Measurements from ENCODE around the gene PSMD12.
"Not testable (repeated sequence)": the region's sequence is repeated elsewhere in the genome, so short reads cannot be mapped to it uniquely, and the experiment has no call there.

PSMD12 gene

GRCh38 chr17:67388986-67389385 lies 22.6 kb upstream of the PSMD12 start:
- Histone ChIP-seq H3K36me3 (ENCODE audit: control insufficient read depth, low read length) (no peaks in the 10 kb centered on the region), H3K4me3 (ENCODE audit: low read length) (no peak overlapping the region), H3K9me3 (ENCODE audit: control insufficient read depth, insufficient read depth, low read length) (no peaks in the 10 kb centered on the region), H3K9me2 (replicated peaks; ENCODE audit: control insufficient read depth, low read length) (no peaks in the 10 kb centered on the region), H3F3A (ENCODE audit: control insufficient read depth, insufficient read depth) (no peaks in the 10 kb centered on the region), H3K27ac (ENCODE audit: low read depth, low read length) (no peak overlapping the region), H3K27me3 (ENCODE audit: control insufficient read depth, low read length) (no peaks in the 10 kb centered on the region), H3K4me1 (ENCODE audit: control insufficient read depth, low read length) (peaks cover 47% of the 10 kb centered on the region), H3K4me2 (ENCODE audit: low read length) (no peak overlapping the region), H4K20me1 (ENCODE audit: control insufficient read depth, insufficient read depth, low read depth, low read length) (no peaks in the 10 kb centered on the region), H3K79me2 (ENCODE audit: control insufficient read depth, low read length) (peaks cover 35% of the 10 kb centered on the region)
- TF ChIP-seq EZH2phosphoT487 (IDR thresholded peaks at IDR 0.05; ENCODE audit: borderline replicate concordance, low read length) (no peak), CTCF (IDR thresholded peaks at IDR 0.05; ENCODE audit: low read depth, low read length, poor library complexity, severe bottlenecking) (no peak)

GRCh38 chr17:67388536-67388935 lies 22.2 kb upstream of the PSMD12 start:
- not testable (repeated sequence) for H3F3A ChIP-seq (ENCODE audit: control insufficient read depth, insufficient read depth); H3K27ac ChIP-seq (ENCODE audit: low read depth, low read length); H3K9me2 ChIP-seq (replicated peaks; ENCODE audit: control insufficient read depth, low read length); H3K9me3 ChIP-seq (ENCODE audit: control insufficient read depth, insufficient read depth, low read length); H3K4me3 ChIP-seq (ENCODE audit: low read length); H3K4me2 ChIP-seq (ENCODE audit: low read length); H3K36me3 ChIP-seq (ENCODE audit: control insufficient read depth, low read length); H4K20me1 ChIP-seq (ENCODE audit: control insufficient read depth, insufficient read depth, low read depth, low read length); H3K27me3 ChIP-seq (ENCODE audit: control insufficient read depth, low read length)
- H3K79me2 ChIP-seq (ENCODE audit: control insufficient read depth, low read length), result peaks cover 38% of the 10 kb centered on the region
- peaks cover 49% of the 10 kb centered on the region for H3K4me1 ChIP-seq (ENCODE audit: control insufficient read depth, low read length)

- Histone ChIP-seq H3K4me3 (ENCODE audit: low read length) (no peak overlapping the region), H3K9me3 (ENCODE audit: control insufficient read depth, insufficient read depth, low read length) (no peaks in the 10 kb centered on the region), H3K4me2 (ENCODE audit: low read length) (no peak overlapping the region), H3K79me2 (ENCODE audit: control insufficient read depth, low read length) (peaks cover 40% of the 10 kb centered on the region), H3K36me3 (ENCODE audit: control insufficient read depth, low read length) (no peaks in the 10 kb centered on the region), H3K27me3 (ENCODE audit: control insufficient read depth, low read length) (no peaks in the 10 kb centered on the region), H3F3A (ENCODE audit: control insufficient read depth, insufficient read depth) (no peaks in the 10 kb centered on the region), H3K27ac (ENCODE audit: low read depth, low read length) (no peak overlapping the region), H4K20me1 (ENCODE audit: control insufficient read depth, insufficient read depth, low read depth, low read length) (no peaks in the 10 kb centered on the region), H3K4me1 (ENCODE audit: control insufficient read depth, low read length) (peaks cover 44% of the 10 kb centered on the region), H3K9me2 (replicated peaks; ENCODE audit: control insufficient read depth, low read length) (no peaks in the 10 kb centered on the region)
- TF ChIP-seq EZH2phosphoT487 (IDR thresholded peaks at IDR 0.05; ENCODE audit: borderline replicate concordance, low read length) (no peak), CTCF (IDR thresholded peaks at IDR 0.05; ENCODE audit: low read depth, low read length, poor library complexity, severe bottlenecking) (peak; percentile 93)
Observed at GRCh38 chr17:67386965-67387551, 20.7 kb upstream of the PSMD12 start.

GRCh38 chr17:67385122-67385988 lies 19.0 kb upstream of the PSMD12 start:
- peaks cover 33% of the 10 kb centered on the region for H3K4me1 ChIP-seq (ENCODE audit: control insufficient read depth, low read length)
- no peak overlapping the region for H3K27ac ChIP-seq (ENCODE audit: low read depth, low read length)
- peaks cover 34% of the 10 kb centered on the region for H3K79me2 ChIP-seq (ENCODE audit: control insufficient read depth, low read length)
- no peaks in the 10 kb centered on the region for H3K27me3 ChIP-seq (ENCODE audit: control insufficient read depth, low read length)
- no peaks in the 10 kb centered on the region for H3K36me3 ChIP-seq (ENCODE audit: control insufficient read depth, low read length)
- H3K4me3 ChIP-seq (ENCODE audit: low read length), result no peak overlapping the region
- no peaks in the 10 kb centered on the region for H3K9me2 ChIP-seq (replicated peaks; ENCODE audit: control insufficient read depth, low read length)
- no peak for TF ChIP-seq CTCF (IDR thresholded peaks at IDR 0.05; ENCODE audit: low read depth, low read length, poor library complexity, severe bottlenecking)
- TF ChIP-seq EZH2phosphoT487 (IDR thresholded peaks at IDR 0.05; ENCODE audit: borderline replicate concordance, low read length), result no peak
- no peaks in the 10 kb centered on the region for H4K20me1 ChIP-seq (ENCODE audit: control insufficient read depth, insufficient read depth, low read depth, low read length)
- peaks cover 1% of the 10 kb centered on the region; the same call in 1 of the 2 replicates for H3F3A ChIP-seq (ENCODE audit: control insufficient read depth, insufficient read depth)
- H3K9me3 ChIP-seq (ENCODE audit: control insufficient read depth, insufficient read depth, low read length), result no peaks in the 10 kb centered on the region
- H3K4me2 ChIP-seq (ENCODE audit: low read length), result no peak overlapping the region
